Measurements from ENCODE around the gene FRMD1.

The FRMD1 gene

GRCh38 chr6:168110437-168110836 lies 31.4 kb upstream of the FRMD1 start:
- no peak for DNase-seq

- DNase-seq = no peak
Observed at GRCh38 chr6:168109171-168109570, 30.2 kb upstream of the FRMD1 start.

GRCh38 chr6:168107191-168107983 lies 28.4 kb upstream of the FRMD1 start:
- no peak for DNase-seq

GRCh38 chr6:168106633-168107005 lies 27.6 kb upstream of the FRMD1 start:
- DNase-seq = no peak

GRCh38 chr6:168105813-168106632 lies 27.0 kb upstream of the FRMD1 start:
- DNase-seq = no peak

- no peak for DNase-seq
Observed at GRCh38 chr6:168104636-168105035, 25.6 kb upstream of the FRMD1 start.

- DNase-seq = no peak
Observed at GRCh38 chr6:168103050-168103830, 24.2 kb upstream of the FRMD1 start.

GRCh38 chr6:168102315-168102985 lies 23.4 kb upstream of the FRMD1 start:
- no peak for DNase-seq

- DNase-seq = no peak
Observed at GRCh38 chr6:168101590-168102314, 22.7 kb upstream of the FRMD1 start.

- DNase-seq = no peak
Observed at GRCh38 chr6:168100803-168101589, 22.0 kb upstream of the FRMD1 start.

- DNase-seq = no peak
Observed at GRCh38 chr6:168100011-168100802, 21.2 kb upstream of the FRMD1 start.

GRCh38 chr6:168099201-168100010 lies 20.4 kb upstream of the FRMD1 start:
- no peak for DNase-seq

GRCh38 chr6:168098431-168098861 lies 19.4 kb upstream of the FRMD1 start:
- DNase-seq = no peak

GRCh38 chr6:168097621-168098430 lies 18.8 kb upstream of the FRMD1 start:
- DNase-seq = no peak

- DNase-seq = no peak
Observed at GRCh38 chr6:168097221-168097620, 18.2 kb upstream of the FRMD1 start.

GRCh38 chr6:168096271-168096764 lies 17.3 kb upstream of the FRMD1 start:
- DNase-seq = no peak

- no peak for DNase-seq
Observed at GRCh38 chr6:168095716-168096250, 16.8 kb upstream of the FRMD1 start.

- DNase-seq = no peak
Observed at GRCh38 chr6:168095171-168095691, 16.2 kb upstream of the FRMD1 start.

Measured in stimulated activated naive CD4-positive, alpha-beta T cell treated with Interleukin-2 at 50 U/mL for 16 hours (primary cell).